H1 (cell line): ENCODE results near the gene DDX59. TPM values are rescaled to one million over a fixed set of nuclear protein-coding genes. Genes with fewer than 3 reads are reported as not detected.

Source experiments
- ASH2L ChIP-seq: fragments of 200-600, 300-600 bp; sonication (generic); IDR thresholded peaks from one replicate; pipeline ENCODE4 v1.7.1; 2017; ENCODE audit warnings: low read length
- ATF2 ChIP-seq: IDR thresholded peaks from 2 replicates; pipeline ENCODE4 v1.6.1; 2012; ENCODE audit warnings: low read length, inconsistent platforms
- BRCA1 ChIP-seq: IDR thresholded peaks from 2 replicates; pipeline ENCODE4 v1.6.1; 2012; ENCODE audit warnings: low read depth, low read length, improper control_type of control experiment
- RXRA ChIP-seq: IDR thresholded peaks from 2 replicates; pipeline ENCODE4 v1.6.1; 2011; ENCODE audit warnings: low read depth, mild to moderate bottlenecking, low read length, moderate library complexity; ENCODE audit not compliant: insufficient read depth
- SAP30 ChIP-seq: fragments of 300-600 bp; sonication (generic); IDR thresholded peaks from 2 replicates; pipeline ENCODE4 v1.7.1; 2012; ENCODE audit warnings: low read length, moderate library complexity, mild to moderate bottlenecking, inconsistent platforms; ENCODE audit not compliant: insufficient read depth, insufficient replicate concordance
- TAF1 ChIP-seq: IDR thresholded peaks from 2 replicates; pipeline ENCODE4 v1.6.1; 2011; ENCODE audit warnings: mild to moderate bottlenecking, low read depth, low read length
- polyA plus RNA-seq, 7 experiments: library from polyadenylated mRNA; depleted of rRNA in 3 of 7; stranded (reverse) in 5 of 7; unstranded in 2 of 7; fragments of >200 nt in 5 of 7; fragments of 200-250 nt in 2 of 7; gene quantifications; 1 replicate in 5 of 7; 2 replicates in 1 of 7; 4 replicates in 1 of 7; pipeline versions ENCODE4 v1.2.1 to v1.2.3, GENCODE V29; 2011 to 2013; ENCODE audit warnings: missing spikeins in 2 of 7, mixed read lengths in 2 of 7
- total RNA-seq: library from RNA; stranded (reverse); fragmentation: NEBNext Ultra II Directional; extraction: Animal tissue kit (Norgen Biotek cat#: 25700); gene quantifications from 2 replicates; pipeline ENCODE4 v1.2.1, GENCODE V29; 2021

Gene DDX59
- total and polyA plus RNA-seq, 2 of the 8 experiments (the other 6 are each of a cell fraction or from before 2014, with no cell fraction given) = 8.3 to 19.4 TPM

GRCh38 chr1:200673952-200674823 is 4.5 kb upstream of the DDX59 start (continued):
- TF ChIP-seq ATF2 = no peak
- TF ChIP-seq SAP30 = no peak
- no peak for TF ChIP-seq ASH2L
- TF ChIP-seq TAF1 = no peak
- no peak for TF ChIP-seq RXRA
- TF ChIP-seq BRCA1 = no peak
- TF ChIP-seq, all 59 proteins: peak for 0
